Measurements from ENCODE around the gene PLCB3.

DNA sequence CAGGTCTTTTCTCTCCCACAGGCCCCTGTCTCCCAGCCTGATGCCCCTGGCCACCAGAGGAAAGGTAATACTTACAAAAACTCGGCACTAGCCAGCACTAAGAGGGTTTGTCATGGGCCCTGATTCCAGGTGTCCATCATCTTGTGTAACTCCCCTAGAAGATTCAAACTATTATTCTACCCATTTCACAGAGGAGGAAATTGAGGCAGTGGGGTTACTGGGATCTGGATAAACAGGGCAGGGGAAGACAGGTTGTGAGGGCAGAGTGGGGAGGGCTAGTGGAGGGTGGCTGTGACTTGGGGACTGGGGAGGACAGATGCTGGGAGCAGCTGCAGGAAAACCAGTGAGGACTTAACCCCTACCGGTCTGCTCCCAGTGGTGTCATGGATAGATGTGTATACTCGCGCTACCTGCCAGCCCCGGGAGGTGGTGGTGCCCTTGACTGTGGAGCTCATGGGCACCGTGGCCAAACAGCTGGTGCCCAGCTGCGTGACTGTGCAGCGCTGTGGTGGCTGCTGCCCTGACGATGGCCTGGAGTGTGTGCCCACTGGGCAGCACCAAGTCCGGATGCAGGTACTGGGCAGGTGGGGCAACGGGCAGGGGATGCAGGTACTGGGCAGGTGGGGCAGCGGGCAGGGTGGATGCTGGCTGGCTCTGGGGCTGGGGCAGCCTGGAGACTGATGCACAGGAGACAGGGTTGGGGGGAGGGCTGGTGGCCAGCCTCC lies 15.7 kb upstream of the PLCB3 start:
- TF ChIP-seq, protein P1, sequence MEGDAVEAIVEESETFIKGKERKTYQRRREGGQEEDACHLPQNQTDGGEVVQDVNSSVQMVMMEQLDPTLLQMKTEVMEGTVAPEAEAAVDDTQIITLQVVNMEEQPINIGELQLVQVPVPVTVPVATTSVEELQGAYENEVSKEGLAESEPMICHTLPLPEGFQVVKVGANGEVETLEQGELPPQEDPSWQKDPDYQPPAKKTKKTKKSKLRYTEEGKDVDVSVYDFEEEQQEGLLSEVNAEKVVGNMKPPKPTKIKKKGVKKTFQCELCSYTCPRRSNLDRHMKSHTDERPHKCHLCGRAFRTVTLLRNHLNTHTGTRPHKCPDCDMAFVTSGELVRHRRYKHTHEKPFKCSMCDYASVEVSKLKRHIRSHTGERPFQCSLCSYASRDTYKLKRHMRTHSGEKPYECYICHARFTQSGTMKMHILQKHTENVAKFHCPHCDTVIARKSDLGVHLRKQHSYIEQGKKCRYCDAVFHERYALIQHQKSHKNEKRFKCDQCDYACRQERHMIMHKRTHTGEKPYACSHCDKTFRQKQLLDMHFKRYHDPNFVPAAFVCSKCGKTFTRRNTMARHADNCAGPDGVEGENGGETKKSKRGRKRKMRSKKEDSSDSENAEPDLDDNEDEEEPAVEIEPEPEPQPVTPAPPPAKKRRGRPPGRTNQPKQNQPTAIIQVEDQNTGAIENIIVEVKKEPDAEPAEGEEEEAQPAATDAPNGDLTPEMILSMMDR (conservative IDR thresholded peaks at IDR 0.05 in 1 of 2, IDR thresholded peaks at IDR 0.05 in 1 of 2; ENCODE audit: extremely low read depth in 1 of 2, insufficient read depth in 1 of 2, low read depth in 1 of 2, low read length in 2 of 2) = no peak
- no peak for TF ChIP-seq EZH2 (IDR thresholded peaks at IDR 0.05; ENCODE audit: borderline replicate concordance, low read length)

All from mammary epithelial cell (primary cell).